NCI-H526 (cell line): ENCODE data around the gene MAB21L4.

Source experiments
- DNase-seq, 2 experiments: peaks; one replicate each; lab custom pipeline; 2025; lab: John Stamatoyannopoulos, UW

Gene MAB21L4

DNA sequence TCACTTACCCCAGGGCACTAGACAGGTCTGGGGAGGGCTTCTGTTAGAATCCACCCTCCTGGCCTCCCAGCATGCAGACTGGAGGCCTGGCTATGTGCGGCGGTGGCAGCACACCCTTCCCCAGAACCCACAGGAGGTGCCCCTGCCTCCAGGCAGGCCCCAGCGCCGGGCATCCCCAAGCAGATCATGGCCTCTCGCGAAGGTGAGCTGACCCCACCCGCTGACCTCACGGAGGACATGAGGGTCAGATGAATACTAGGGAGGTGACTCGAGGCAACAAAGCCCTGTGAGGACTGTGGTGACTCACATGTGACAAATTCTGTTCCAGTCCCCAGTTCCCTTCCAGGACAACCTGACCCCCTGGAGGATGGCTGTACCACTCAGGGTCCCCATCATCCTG is 1.9 kb downstream of the MAB21L4 start:
- no peak for DNase-seq

DNA sequence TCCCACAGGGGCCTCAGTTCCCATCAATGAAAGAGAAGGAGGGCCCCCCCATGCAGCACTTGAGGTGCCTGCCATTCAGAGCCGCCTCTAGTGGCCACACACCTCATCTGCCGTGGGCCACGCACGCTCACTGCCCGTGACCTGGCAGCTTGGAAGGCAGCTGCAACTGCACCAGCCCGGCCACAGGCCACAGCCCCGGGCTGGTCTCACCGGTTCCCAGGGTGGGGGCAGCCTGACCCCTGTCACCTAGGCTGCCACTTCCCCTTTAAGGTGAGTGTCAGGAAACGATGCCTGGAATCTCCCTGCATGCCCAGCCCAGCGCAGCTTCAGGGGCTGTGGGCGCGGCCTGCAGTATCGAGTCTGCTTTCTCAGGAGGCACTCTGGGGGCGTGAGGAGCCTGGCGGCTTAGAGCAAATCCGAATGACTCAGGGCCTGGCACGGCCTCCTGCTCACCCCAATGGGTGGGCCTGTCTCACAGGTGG is 2.6 kb downstream of the MAB21L4 start:
- peak in 1 of 2 experiments; percentile 51 for DNase-seq

GRCh38 chr2:240892925-240893324 is 3.0 kb downstream of the MAB21L4 start:
- no peak for DNase-seq

- no peak for DNase-seq
Observed at GRCh38 chr2:240892356-240892755, 3.6 kb downstream of the MAB21L4 start.

DNA sequence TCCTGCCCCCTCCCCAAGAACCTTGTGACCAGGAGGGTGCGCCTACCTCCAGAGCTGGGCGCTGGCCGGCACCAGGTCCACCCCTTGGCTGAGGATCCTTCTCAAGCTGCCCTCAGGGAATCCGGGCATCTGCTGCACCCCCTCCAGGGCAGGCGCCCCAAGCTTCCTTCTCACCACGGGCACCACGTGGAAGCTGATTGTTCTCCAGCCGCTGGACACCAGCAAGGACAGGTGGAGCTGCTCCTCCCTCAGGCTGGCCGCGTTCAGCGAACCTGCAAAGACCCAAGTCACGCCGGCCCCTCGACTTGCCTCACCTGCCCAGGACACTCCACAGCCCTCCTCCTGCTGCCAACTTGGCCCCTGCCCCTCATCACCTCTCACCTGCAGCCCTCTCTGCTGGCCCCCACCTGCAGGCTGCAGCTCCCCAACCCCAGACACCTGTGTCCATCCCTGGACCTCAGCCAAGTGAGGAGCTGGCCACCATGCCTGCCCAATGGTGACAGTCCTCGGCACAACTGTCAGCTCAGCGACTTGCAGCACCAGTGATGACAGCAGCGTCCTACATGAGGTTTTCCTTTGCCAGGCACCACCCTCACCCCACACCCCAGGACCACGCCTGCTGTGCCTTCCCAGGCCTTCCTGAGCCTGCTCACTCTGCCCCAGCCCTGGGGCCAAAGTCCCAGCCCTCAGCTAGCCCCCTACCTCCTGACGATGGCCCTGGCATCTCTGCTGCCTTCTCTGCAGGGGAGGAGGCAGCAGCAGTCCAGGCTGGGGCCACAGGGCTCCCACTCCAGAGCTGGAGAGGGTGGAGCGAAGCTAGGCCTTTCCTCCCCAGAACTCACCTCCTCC is 4.2 kb downstream of the MAB21L4 start:
- no peak for DNase-seq

GRCh38 chr2:240890691-240891090 is 5.3 kb downstream of the MAB21L4 start:
- DNase-seq = no peak

DNA sequence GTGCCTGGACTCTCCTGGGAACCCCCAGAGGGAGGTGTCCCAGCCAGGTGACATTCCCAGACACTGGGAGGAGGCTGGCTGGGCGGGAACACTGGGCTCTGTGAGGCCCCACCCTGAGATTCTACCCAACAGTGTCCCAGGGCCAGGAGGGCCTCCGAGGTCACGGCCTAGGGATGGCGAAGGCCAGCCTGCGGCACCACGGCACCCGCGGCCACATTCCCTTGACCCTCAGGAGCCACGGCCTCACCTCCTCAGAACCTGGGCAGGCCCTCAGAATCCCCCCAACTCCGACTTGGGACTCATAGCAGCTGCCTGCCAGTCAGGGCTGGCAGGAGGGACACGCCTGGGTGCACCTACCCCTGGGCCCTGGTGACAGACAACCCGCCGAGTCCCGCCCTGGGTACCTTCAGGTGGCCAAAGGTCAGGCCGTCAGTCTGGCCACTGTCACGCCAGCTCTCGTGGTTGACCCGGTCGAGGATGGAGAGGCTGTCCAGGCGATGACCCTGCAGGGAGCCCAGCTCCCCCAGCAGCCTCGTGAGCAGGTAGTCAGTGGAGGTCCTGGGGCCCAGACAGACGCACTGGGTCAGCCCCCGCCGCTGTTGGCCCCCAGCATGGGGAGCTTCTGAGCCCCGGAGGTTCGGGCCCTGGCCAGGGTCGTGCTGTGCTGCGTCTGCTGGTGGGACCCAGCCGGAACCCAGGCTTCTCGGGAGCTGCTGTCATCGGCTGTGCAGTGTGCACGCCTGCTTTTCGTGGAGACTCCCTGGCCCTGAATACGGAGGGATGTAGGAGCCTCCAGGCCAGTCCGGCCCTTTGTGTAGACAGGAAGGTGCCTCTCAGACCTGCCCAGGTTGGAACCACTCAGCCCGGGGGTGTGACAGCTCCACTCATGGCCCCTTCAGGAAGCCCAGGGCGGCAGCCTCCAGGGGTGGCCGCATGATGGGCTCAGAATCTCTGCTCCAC is 6.1 kb downstream of the MAB21L4 start:
- no peak for DNase-seq

GRCh38 chr2:240888890-240889573 is 6.9 kb downstream of the MAB21L4 start:
- DNase-seq = no peak

- no peak for DNase-seq
Observed at GRCh38 chr2:240888130-240888889, 7.6 kb downstream of the MAB21L4 start.

- no peak for DNase-seq
Observed at GRCh38 chr2:240887631-240888030, 8.3 kb downstream of the MAB21L4 start.

GRCh38 chr2:240886678-240887609 is 9.0 kb downstream of the MAB21L4 start:
- no peak for DNase-seq

DNA sequence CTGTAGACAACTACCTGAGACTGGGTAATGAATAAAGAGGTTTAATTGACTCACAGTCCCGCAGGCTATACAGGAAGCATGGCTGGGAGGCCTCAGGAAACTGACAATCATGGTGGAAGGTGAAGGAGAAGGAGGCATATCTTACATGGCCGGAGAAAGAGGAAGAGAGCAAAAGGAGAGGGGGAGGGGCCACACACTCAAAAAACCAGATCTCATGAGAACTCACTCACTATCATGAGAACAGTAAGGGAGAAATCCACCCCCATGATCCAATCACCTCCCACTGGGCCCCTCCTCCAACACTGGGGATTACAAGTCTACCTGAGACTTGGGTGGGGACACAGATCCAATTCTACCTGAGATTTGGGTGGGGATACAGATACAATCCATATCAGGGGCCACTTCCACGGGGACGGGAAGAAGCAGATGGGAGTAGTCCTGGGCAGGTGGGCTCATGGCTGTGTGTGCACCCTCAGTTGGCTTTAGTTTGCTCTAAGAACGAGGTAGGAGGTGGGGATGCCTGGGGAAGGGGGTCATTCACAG is 9.9 kb downstream of the MAB21L4 start:
- no peak for DNase-seq

GRCh38 chr2:240885566-240885965 is 10.4 kb downstream of the MAB21L4 start:
- DNase-seq = no peak

DNA sequence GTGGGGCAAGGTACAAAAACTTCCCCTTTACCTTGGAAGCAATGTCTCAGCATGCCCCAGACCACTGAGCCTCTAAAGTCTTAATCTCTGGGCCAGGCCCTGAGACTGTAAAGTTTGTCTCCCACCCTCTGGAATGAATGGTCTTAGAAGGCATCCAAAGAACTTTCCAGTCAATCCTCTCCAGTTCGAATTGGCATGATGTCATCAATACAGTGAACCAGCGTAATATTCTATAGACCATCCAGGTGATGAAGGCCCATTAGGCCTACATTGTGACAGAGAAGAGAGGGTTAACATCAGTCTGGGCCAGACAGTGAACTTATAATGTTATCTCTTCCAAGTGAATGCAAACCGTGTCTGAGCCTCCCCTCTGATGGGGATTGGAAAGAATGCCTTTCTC is 11.2 kb downstream of the MAB21L4 start:
- no peak for DNase-seq

- no peak for DNase-seq
Observed at GRCh38 chr2:240884221-240884620, 11.7 kb downstream of the MAB21L4 start.

DNA sequence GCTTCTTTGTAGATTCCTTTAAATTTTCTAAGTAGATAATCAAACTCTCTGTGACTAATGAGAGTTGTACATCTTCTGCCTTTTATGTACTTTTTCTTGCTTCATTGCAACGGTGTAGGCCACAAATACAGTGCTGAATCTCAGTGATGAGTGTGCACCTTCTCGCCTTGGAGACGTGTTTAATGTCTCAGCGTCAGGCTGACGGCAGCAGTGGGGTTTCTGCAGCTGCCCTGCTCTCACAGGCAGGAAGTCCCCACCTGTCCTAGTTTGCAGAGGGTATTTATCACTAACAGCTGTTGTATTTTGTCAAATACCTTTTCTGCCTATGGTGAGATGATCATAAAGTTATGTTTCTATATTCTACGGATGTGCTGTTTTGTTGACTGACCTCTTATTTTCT is 14.0 kb downstream of the MAB21L4 start:
- no peak for DNase-seq

DNA sequence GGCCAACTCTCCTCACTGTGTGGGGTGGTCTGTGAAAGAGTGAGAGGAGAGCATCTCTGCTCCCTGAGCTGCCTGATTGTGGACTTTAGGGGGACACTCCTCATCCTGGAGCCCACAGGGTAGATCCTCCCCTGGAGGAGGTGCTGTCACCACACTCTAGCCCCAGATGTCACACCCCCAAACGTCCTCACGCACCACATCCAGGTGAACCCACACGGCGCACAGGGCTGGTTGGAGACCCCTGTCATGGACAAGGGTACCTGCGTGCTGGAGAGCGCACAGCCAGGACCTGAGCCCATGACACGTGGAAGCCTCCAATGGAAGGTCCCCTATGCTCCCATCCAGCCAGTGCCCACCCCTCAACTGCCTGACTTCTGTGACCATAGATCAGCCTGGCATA is 16.9 kb downstream of the MAB21L4 start:
- DNase-seq = no peak

GRCh38 chr2:240878341-240878936 is 17.5 kb downstream of the MAB21L4 start:
- DNase-seq = no peak
